HG03521 (cell line): Measurements from ENCODE around the gene SIGLEC12.
"Not testable (repeated sequence)": the region's sequence is repeated elsewhere in the genome, so short reads cannot be mapped to it uniquely, and the experiment has no call there.

ENCODE experiments used
- ATAC-seq: cut with Tn5 transposase; IDR thresholded peaks from one replicate; pipeline ENCODE4 v1.9.1; 2021; ENCODE audit warnings: mild to moderate bottlenecking, moderate library complexity; ENCODE audit not compliant: unreplicated experiment

SIGLEC12 gene

GRCh38 chr19:51524666-51525264 is 23.2 kb upstream of the SIGLEC12 start:
- ATAC-seq = no peak

- no peak for ATAC-seq
Measured at GRCh38 chr19:51521781-51522180, 20.2 kb upstream of the SIGLEC12 start.

GRCh38 chr19:51521357-51521756 is 19.8 kb upstream of the SIGLEC12 start:
- ATAC-seq = no peak

DNA sequence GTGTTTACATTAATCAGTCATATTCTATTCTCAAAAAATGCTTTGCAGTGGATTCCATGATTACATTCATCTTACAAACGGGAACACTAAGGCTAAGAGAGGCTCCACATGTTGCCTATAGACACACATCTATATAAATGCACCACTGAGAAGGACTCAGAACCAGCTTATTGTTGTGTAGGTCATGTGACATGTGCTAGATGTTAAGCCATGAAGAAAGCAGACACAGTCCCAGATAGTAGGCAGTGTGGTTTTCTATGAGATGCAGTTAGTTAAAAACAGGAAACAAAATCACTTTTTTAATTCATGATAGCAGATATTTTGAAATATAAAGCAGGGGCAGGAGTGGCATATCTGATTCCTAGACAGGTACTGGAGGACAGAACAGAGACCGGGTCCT is 19.1 kb upstream of the SIGLEC12 start:
- ATAC-seq = no peak

- ATAC-seq = no peak
Measured at GRCh38 chr19:51514866-51515481, 13.4 kb upstream of the SIGLEC12 start.

DNA sequence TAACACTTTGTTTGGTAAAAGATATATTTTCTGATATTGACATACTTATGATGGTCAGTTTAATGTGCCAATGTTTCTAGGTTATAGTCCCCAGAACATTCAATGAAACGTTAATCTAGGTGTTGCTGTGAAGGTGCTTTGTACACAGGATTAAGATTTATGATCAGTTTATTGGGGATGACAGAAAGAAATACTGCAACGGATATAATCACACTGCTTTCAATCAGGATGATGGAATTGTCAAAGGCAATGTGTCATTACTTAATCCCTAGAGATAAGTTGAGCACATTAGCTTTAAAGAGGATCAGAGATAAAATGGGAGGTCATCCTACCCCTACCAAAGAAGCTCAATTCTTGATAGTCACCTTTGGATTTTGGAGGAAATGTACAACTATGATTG is 12.4 kb upstream of the SIGLEC12 start:
- no peak for ATAC-seq

GRCh38 chr19:51511353-51511752 is 9.8 kb upstream of the SIGLEC12 start:
- ATAC-seq = no peak

GRCh38 chr19:51509823-51510660 is 8.4 kb upstream of the SIGLEC12 start:
- ATAC-seq = no peak

GRCh38 chr19:51508059-51508733 is 6.6 kb upstream of the SIGLEC12 start:
- no peak for ATAC-seq

DNA sequence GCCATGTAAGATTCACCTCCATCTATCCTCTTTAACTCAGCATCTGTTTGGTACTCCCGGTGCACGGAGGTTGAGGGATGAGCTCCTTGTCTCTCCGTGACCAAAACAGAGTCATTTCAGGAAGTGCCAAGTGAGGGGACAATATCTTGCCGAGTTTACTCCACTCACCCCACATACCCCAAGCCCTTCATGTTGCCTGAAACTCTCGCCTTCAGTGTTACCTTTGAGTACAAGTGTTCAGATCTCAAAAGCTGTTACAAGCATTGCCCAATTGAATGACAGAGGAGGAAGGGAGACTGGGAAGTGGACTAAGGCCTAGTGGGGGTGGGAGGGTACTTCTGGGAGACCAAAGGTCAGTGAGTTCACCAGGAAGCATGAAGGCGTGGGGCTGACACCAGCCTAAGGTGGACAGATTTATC is 6.0 kb upstream of the SIGLEC12 start:
- ATAC-seq = no peak

DNA sequence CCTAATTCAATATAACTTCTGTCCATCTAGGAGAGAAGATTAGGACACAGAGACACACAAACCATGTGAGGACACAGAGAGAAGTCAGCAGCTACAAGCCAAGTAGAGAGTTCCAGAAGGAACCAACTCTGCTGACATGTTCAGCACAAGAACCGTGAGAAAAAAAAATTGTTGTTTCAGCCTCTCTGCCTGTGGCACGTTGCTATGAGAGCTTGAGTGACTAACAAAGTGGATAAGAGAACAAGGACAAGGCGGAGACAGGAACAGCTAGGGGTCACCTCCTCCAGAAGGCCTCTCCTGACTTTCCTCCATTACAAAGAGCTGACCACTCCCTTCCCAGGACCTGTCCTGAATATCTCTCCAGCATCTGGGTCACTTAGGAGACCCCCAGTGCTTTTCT is 5.6 kb upstream of the SIGLEC12 start:
- ATAC-seq = no peak

- ATAC-seq = no peak
Measured at GRCh38 chr19:51505904-51506303, 4.3 kb upstream of the SIGLEC12 start.

DNA sequence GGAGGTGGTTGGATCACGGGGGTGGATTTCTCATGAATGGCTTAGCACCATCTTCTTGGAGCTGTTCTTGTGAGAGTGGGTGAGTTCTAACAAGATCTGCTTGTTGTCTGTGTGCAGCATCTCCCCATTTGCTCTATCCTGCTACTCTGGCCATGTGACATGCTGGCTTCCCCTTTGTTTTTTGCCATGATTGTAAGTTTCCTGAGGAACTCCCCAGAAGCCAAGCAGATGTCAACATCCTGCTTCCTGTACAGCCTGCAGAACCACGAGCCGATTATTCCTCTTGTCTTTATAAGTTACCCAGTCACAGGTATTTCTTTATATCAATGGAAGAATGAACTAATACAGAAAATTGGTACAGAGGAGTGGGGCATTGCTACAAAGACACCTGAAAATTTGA is 2.3 kb upstream of the SIGLEC12 start:
- no peak for ATAC-seq

GRCh38 chr19:51503286-51503817 is 1.8 kb upstream of the SIGLEC12 start:
- ATAC-seq = no peak

DNA sequence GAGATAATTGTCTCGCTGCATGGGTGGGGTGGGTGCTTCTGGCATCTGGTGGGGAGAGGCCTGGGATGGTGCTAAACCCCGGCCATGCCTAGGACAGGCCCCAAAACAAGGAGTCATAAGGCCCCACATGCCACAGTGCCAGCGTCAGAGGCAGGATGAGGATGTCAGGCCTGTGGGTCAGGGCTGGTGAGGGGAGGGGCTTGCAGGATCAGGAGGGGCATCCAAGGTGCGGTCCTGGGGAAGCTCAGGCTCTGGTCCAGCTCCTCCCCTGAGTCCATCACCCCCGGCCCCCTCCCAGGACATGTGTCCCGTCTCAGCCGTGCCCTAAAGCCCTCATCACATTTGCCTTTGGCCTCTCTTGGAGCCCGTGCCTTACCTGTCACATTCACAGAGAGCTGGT is 669 bp downstream of the SIGLEC12 start:
- ATAC-seq = not testable (repeated sequence)

DNA sequence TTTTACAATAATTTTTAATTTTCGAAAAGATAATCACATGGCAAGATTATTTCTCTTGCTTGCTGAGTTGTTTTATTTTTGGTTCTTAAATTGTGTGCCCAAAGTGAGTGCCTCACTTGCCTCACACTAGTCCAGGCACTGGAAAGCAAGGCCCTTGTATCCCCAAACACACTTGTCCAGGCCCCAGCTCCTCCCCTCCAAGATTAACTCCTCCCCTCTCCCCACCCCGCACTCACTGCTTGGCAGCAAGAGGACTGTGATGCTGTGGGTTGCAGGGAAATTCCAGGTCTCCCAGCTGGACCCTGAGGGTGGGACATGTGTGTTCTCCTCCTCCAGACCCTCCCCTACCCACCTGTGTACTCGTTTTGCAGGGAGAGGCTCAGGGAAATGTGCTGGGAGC is 3.9 kb downstream of the SIGLEC12 start:
- ATAC-seq = no peak

- no peak for ATAC-seq
Measured at GRCh38 chr19:51493776-51494175, 7.8 kb downstream of the SIGLEC12 start.

DNA sequence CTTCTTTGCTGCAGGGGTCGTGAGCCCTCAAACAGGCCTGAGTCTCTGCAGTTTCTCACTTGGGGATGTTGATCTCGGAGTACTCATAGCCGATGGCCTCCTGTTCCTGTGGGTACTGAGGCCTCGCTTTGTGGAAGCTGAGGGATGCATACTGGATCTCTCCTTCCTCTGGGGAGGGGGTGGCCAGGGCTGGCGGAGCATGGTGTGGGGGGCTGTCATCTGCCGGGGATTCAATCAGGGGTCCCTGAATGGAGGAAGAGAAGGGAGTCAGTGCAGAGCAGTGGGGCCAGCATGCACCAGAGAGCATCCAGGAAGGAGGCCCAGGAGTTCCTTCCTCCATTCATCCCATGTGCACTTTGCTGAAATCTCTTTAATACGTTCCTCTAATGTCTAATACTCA is 10.0 kb downstream of the SIGLEC12 start:
- ATAC-seq = no peak

DNA sequence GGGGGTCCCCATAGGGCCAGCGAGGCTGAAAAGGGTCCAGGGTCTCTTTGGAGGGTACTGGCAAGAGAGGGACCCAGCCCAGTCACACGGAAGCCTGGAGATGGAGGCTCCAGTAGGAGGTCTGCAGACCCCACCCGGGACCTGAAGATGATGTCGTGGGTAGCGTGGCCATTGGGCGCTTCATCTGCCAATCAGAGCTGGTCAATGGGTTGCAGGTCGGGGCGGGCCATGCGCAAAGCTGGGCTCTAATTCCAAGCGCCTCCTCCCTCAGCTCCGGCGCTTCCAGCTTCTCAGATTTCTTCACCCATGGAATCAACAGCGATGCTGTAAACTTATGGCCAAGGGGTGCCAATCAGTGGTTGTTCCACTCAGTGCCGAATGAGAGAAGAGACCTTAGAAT is 10.9 kb downstream of the SIGLEC12 start:
- no peak for ATAC-seq

- no peak for ATAC-seq
Measured at GRCh38 chr19:51489113-51489512, 12.5 kb downstream of the SIGLEC12 start.

GRCh38 chr19:51488491-51488890 is 13.1 kb downstream of the SIGLEC12 start:
- ATAC-seq = no peak
